Measurements from ENCODE around the gene NPPB.

Gene NPPB

DNA sequence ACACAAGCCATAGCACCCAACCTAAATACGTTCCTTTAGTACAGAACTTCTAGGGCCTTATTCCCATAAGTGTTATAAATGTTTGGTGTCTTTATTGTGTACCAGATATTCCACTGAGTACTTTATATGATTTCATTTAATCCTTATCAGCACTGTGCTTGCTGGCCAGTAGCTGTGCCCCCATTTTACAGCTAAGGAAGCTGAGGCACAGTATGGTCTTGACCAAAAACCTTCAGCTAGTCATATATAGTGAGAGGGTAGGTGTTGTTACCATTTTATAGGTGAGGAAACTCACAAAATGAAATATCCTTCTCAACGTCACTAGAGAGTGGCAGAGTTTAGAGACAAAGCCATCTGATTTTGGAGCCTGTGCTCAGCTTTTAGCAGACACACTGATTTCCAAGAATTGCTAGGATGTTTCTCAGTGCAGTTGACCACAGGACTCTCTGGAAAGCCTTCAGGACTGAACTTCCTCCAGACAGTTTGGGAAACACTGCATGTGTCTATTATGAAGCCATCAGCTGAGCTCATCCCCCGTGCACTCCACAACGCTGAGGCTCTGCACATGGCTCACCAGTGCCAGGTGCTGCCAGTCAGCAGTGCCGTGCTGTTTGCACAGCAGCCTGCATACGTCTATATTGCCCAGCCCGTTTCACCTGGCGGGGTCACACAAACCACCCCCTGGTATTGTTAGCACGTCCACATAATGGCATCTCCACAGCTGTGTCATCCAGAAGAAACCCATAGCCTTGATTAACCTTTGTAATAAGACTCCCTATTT, 26.6 kb downstream of the NPPB start:
- DNase-seq, result no peak

GRCh38 chr1:11828511-11828910, 30.2 kb downstream of the NPPB start:
- DNase-seq, result no peak

- no peak for DNase-seq
Observed at GRCh38 chr1:11826946-11827345, 31.8 kb downstream of the NPPB start.

DNA sequence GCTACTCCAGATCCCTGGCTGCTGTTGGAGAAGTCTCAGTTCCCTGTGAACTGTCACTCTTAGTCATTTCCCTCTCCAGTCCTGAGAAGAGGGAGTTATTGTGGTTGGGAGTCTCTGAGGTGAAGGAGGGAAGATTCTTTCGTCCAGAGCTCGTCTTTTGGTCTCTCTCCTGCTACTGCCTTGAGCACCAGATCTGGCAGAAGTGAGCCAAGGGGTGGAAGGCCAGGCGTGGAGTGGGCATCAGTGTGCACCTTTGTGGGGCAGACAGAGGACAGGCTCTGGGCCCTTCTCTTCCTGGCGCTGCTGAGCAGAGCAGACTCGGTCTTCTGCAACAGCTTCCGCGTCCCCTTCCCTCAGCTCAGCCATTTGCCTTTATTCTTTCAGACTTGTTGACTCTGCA, 33.6 kb downstream of the NPPB start:
- DNase-seq, result no peak

DNA sequence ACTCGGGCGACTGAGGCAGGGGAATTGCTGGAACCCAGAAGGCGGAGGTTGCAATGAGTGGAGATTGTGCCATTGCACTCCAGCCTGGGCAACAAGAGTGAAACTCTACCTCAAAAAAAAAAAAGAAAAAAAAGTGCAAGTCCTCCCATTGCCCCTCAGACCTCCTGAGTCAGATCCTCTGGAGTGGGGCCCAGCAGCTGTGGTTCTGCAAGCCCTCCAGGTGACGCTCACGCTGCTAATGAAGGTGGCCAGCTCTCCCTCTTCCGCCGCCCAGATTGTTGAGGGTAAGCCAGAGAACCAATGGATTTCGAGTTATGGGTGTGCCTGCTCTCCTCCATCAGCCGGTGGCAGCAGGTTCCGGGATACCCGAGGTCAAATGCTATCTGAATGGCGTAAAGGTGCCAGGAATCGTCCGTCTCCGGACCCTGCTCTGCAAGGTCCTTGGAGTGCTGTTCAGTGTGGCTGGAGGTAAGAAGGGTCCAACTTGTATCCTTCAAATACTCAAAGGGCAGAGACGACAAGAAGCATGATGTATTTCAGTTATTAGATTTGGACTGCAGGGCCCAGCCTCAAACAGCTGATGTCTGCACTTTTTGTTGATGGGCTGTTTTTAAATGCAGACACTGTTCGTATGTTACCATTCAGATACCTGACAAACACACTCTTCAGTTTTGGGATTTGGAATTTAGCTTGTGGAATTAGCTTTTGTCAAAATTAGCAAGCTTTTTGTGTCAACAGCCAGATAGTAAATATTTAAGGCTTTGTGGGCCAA, 35.2 kb downstream of the NPPB start:
- DNase-seq, result no peak

GRCh38 chr1:11822091-11822490, 36.7 kb downstream of the NPPB start:
- DNase-seq, result no peak

GRCh38 chr1:11817192-11817591, 41.6 kb downstream of the NPPB start:
- no peak for DNase-seq

DNA sequence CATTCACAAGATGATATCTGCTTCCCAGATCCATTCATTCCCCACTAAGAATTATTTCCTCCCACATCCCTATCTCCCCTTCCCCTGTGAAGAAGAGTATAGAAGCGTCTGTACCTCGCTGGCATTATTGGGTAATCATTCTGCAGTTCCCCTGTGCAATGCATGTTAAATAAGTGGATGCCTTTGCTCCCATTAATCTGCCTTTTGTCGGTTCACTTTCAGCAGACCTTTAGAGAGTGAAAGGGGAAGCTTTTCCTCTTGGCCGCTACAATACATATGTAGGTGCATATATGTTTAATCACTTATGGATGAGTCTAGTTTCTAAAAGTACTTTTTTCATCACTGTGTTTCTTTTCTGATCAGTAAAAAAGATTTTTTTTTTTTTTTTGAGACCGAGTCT, 45.7 kb downstream of the NPPB start:
- DNase-seq, result no peak

Data from eye (tissue), 1 donor.